ENCODE measurements around the gene ZNF384. TPM values are rescaled to one million over a fixed set of nuclear protein-coding genes. Genes with fewer than 3 reads are reported as not detected.

Gene ZNF384
- total and polyA plus RNA-seq, 2 experiments from 2014 or later: 20.5 to 35.9 TPM

- TF ChIP-seq, protein P1, sequence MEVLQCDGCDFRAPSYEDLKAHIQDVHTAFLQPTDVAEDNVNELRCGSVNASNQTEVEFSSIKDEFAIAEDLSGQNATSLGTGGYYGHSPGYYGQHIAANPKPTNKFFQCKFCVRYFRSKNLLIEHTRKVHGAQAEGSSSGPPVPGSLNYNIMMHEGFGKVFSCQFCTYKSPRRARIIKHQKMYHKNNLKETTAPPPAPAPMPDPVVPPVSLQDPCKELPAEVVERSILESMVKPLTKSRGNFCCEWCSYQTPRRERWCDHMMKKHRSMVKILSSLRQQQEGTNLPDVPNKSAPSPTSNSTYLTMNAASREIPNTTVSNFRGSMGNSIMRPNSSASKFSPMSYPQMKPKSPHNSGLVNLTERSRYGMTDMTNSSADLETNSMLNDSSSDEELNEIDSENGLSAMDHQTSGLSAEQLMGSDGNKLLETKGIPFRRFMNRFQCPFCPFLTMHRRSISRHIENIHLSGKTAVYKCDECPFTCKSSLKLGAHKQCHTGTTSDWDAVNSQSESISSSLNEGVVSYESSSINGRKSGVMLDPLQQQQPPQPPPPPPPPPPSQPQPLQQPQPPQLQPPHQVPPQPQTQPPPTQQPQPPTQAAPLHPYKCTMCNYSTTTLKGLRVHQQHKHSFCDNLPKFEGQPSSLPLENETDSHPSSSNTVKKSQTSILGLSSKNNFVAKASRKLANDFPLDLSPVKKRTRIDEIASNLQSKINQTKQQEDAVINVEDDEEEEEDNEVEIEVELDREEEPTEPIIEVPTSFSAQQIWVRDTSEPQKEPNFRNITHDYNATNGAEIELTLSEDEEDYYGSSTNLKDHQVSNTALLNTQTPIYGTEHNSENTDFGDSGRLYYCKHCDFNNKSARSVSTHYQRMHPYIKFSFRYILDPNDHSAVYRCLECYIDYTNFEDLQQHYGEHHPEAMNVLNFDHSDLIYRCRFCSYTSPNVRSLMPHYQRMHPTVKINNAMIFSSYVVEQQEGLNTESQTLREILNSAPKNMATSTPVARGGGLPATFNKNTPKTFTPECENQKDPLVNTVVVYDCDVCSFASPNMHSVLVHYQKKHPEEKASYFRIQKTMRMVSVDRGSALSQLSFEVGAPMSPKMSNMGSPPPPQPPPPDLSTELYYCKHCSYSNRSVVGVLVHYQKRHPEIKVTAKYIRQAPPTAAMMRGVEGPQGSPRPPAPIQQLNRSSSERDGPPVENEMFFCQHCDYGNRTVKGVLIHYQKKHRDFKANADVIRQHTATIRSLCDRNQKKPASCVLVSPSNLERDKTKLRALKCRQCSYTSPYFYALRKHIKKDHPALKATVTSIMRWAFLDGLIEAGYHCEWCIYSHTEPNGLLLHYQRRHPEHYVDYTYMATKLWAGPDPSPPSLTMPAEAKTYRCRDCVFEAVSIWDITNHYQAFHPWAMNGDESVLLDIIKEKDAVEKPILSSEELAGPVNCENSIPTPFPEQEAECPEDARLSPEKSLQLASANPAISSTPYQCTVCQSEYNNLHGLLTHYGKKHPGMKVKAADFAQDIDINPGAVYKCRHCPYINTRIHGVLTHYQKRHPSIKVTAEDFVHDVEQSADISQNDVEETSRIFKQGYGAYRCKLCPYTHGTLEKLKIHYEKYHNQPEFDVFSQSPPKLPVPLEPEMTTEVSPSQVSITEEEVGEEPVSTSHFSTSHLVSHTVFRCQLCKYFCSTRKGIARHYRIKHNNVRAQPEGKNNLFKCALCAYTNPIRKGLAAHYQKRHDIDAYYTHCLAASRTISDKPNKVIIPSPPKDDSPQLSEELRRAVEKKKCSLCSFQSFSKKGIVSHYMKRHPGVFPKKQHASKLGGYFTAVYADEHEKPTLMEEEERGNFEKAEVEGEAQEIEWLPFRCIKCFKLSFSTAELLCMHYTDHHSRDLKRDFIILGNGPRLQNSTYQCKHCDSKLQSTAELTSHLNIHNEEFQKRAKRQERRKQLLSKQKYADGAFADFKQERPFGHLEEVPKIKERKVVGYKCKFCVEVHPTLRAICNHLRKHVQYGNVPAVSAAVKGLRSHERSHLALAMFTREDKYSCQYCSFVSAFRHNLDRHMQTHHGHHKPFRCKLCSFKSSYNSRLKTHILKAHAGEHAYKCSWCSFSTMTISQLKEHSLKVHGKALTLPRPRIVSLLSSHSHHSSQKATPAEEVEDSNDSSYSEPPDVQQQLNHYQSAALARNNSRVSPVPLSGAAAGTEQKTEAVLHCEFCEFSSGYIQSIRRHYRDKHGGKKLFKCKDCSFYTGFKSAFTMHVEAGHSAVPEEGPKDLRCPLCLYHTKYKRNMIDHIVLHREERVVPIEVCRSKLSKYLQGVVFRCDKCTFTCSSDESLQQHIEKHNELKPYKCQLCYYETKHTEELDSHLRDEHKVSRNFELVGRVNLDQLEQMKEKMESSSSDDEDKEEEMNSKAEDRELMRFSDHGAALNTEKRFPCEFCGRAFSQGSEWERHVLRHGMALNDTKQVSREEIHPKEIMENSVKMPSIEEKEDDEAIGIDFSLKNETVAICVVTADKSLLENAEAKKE (CRISPR knock-in tag; IDR thresholded peaks at IDR 0.05): no peak
- TF ChIP-seq CREB1 (CRISPR knock-in tag; IDR thresholded peaks at IDR 0.05; ENCODE audit: low read depth) (peak; percentile 93), ZNF331 (CRISPR knock-in tag; IDR thresholded peaks at IDR 0.05; ENCODE audit: low read depth) (no peak), EZH2phosphoT487 (IDR thresholded peaks at IDR 0.05; ENCODE audit: unreplicated experiment) (no peak), REST (IDR thresholded peaks at IDR 0.05; ENCODE audit: unreplicated experiment) (no peak), JUNB (IDR thresholded peaks at IDR 0.05; ENCODE audit: unreplicated experiment) (no peak)
- TF ChIP-seq, protein P2, sequence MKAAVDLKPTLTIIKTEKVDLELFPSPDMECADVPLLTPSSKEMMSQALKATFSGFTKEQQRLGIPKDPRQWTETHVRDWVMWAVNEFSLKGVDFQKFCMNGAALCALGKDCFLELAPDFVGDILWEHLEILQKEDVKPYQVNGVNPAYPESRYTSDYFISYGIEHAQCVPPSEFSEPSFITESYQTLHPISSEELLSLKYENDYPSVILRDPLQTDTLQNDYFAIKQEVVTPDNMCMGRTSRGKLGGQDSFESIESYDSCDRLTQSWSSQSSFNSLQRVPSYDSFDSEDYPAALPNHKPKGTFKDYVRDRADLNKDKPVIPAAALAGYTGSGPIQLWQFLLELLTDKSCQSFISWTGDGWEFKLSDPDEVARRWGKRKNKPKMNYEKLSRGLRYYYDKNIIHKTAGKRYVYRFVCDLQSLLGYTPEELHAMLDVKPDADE (IDR thresholded peaks at IDR 0.05): peak; percentile 95
Observed at GRCh38 chr12:6723607-6724408, 34.6 kb upstream of the ZNF384 start, which contains the start of gene COPS7A (continued).

Data from GM23338 (cell line).